ENCODE data around the gene FCGR3A.

Gene FCGR3A

GRCh38 chr1:161499099-161500039, 50.2 kb downstream of the FCGR3A start:
- no peak for DNase-seq

GRCh38 chr1:161498646-161499045, 51.0 kb downstream of the FCGR3A start:
- no peak for DNase-seq

- no peak for DNase-seq
Measured at GRCh38 chr1:161497961-161498360, 51.7 kb downstream of the FCGR3A start.

- no peak for DNase-seq
Measured at GRCh38 chr1:161495490-161495889, 54.1 kb downstream of the FCGR3A start.

GRCh38 chr1:161494091-161494735, 55.4 kb downstream of the FCGR3A start:
- DNase-seq, result no peak

- no peak for DNase-seq
Measured at GRCh38 chr1:161492827-161493226, 56.8 kb downstream of the FCGR3A start.
